ENCODE measurements around the gene CAMKK2. TPM values are rescaled to one million over a fixed set of nuclear protein-coding genes. Genes with fewer than 3 reads are reported as not detected.
"Not testable (repeated sequence)": the region's sequence is repeated elsewhere in the genome, so short reads cannot be mapped to it uniquely, and the experiment has no call there.

Gene CAMKK2
- total RNA-seq, 1 donor from 2014 or later = 13.3 TPM

GRCh38 chr12:121202407-121203355 is 93.8 kb downstream of the CAMKK2 start:
- H3K4me3 ChIP-seq = no peak overlapping the region
- intact Hi-C loops (cut with micrococcal nuclease) = no loop called here
- no peaks in the 10 kb centered on the region for H3K27me3 ChIP-seq (ENCODE audit: low read depth)
- H3K4me1 ChIP-seq = peaks cover 8% of the 10 kb centered on the region
- TF ChIP-seq CTCF (IDR thresholded peaks at IDR 0.05; ENCODE audit: borderline replicate concordance) = no peak
- H3K27ac ChIP-seq (replicated peaks) = peak overlapping the region; percentile 23
- no peak for DNase-seq
- H3K36me3 ChIP-seq = no peaks in the 10 kb centered on the region
- H3K9me3 ChIP-seq (replicated peaks) = no peaks in the 10 kb centered on the region

DNA sequence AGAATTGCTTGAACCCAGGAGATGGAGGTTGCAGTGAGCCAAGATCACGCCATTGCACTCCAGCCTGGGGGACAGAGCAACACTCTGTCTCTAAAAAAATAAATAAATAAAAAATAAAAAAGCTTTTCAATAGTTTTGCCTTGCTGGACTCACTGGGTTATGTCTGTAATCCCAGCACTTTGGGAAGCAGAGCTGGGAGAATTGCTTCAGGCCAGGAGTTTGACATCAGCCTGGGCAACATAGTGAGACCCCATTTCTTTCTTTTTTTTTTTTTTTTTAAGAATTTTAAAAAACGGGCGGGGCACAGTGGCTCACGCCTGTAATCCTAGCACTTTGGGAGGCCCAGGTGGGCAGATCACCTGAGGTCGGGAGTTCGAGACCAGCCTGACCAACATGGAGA is 95.4 kb downstream of the CAMKK2 start:
- intact Hi-C loops (cut with micrococcal nuclease) = not testable (repeated sequence)

GRCh38 chr12:121198949-121199348 is 97.6 kb downstream of the CAMKK2 start:
- Histone ChIP-seq H3K36me3 (no peaks in the 10 kb centered on the region), H3K4me1 (peaks cover 8% of the 10 kb centered on the region), H3K9me3 (replicated peaks) (no peaks in the 10 kb centered on the region), H3K27ac (replicated peaks) (no peak overlapping the region), H3K27me3 (ENCODE audit: low read depth) (no peaks in the 10 kb centered on the region), H3K4me3 (no peak overlapping the region)
- intact Hi-C loops (cut with micrococcal nuclease) = no loop called here
- no peak for TF ChIP-seq CTCF (IDR thresholded peaks at IDR 0.05; ENCODE audit: borderline replicate concordance)
- DNase-seq = no peak

More for the DNA sequence above, 95.4 kb downstream of the CAMKK2 start:
- not testable (repeated sequence) for H3K4me1 ChIP-seq; H3K27me3 ChIP-seq (ENCODE audit: low read depth); H3K4me3 ChIP-seq; DNase-seq; H3K9me3 ChIP-seq (replicated peaks); H3K27ac ChIP-seq (replicated peaks); H3K36me3 ChIP-seq

- intact Hi-C loops (cut with micrococcal nuclease) = no loop called here
- no peaks in the 10 kb centered on the region for H3K4me1 ChIP-seq
- no peak overlapping the region for H3K27ac ChIP-seq (replicated peaks)
- no peak for DNase-seq
- H3K27me3 ChIP-seq (ENCODE audit: low read depth) = no peaks in the 10 kb centered on the region
- no peak for TF ChIP-seq CTCF (IDR thresholded peaks at IDR 0.05; ENCODE audit: borderline replicate concordance)
- no peaks in the 10 kb centered on the region for H3K36me3 ChIP-seq
- no peaks in the 10 kb centered on the region for H3K9me3 ChIP-seq (replicated peaks)
- no peak overlapping the region for H3K4me3 ChIP-seq
These were observed 99.6 kb downstream of the CAMKK2 start for GRCh38 chr12:121196902-121197301.

DNA sequence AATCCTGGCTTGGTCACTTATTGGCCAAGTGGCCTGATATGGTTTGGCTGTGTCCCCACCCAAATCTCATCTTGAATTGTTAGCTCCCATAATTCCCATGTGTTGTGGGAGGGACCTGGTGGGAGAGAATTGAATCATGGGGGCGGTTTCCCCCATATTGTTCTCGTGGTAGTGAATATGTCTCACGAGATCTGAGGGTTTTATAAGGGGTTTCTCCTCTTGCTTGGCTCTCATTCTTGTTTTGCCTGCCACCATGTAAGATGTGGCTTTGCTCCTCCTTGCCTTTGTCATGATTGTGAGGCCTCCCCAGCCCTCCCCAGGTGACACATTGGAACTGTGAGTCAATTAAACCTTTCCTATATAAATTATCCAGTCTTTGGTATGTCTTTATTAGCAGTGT is 105.4 kb downstream of the CAMKK2 start:
- TF ChIP-seq CTCF (IDR thresholded peaks at IDR 0.05; ENCODE audit: borderline replicate concordance) = no peak
- H3K27ac ChIP-seq (replicated peaks) = no peak overlapping the region
- DNase-seq = no peak
- peaks cover under 1% of the 10 kb centered on the region for H3K9me3 ChIP-seq (replicated peaks)
- H3K4me1 ChIP-seq = peaks cover 7% of the 10 kb centered on the region
- H3K4me3 ChIP-seq = no peak overlapping the region
- H3K36me3 ChIP-seq = peaks cover under 1% of the 10 kb centered on the region
- H3K27me3 ChIP-seq (ENCODE audit: low read depth) = no peaks in the 10 kb centered on the region
- intact Hi-C loops (cut with micrococcal nuclease) = no loop called here

DNA sequence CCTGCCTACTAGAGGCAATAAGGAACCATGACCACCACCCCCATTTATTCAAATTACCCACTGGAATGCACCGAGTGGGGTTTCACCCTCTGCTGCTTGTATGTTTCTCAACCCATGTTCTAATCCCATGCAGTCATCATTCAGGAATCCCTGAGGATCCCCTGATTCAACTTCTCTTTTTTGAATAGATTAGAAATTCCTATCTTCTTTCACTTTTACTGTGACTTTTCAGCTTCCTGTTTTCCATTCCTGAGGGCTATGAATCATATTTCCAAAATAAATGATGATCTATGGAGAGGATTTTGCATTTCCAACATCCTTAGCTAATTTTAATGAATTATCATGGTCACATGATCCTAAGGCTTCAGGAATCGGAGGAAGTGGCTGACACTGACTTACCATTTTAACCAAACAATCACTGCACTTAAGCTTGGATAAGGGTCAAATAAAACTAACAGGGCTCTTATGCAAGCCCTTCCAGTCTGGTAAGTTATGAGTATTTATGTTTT is 105.9 kb downstream of the CAMKK2 start:
- no peak overlapping the region for H3K27ac ChIP-seq (replicated peaks)
- TF ChIP-seq CTCF (IDR thresholded peaks at IDR 0.05; ENCODE audit: borderline replicate concordance) = no peak
- intact Hi-C loops (cut with micrococcal nuclease) = no loop called here

More for the DNA sequence above, 105.9 kb downstream of the CAMKK2 start:
- no peak overlapping the region for H3K4me3 ChIP-seq
- DNase-seq = no peak
- H3K9me3 ChIP-seq (replicated peaks) = peaks cover 7% of the 10 kb centered on the region
- H3K36me3 ChIP-seq = peaks cover 4% of the 10 kb centered on the region
- H3K4me1 ChIP-seq = peaks cover 7% of the 10 kb centered on the region
- no peaks in the 10 kb centered on the region for H3K27me3 ChIP-seq (ENCODE audit: low read depth)
